GM18870 (cell line): ENCODE measurements around the gene DZIP1.

Source experiments
- ATAC-seq: cut with Tn5 transposase; IDR thresholded peaks from one replicate; pipeline ENCODE4 v1.9.1; 2021; ENCODE audit warnings: moderate library complexity; ENCODE audit not compliant: unreplicated experiment

DZIP1 gene

DNA sequence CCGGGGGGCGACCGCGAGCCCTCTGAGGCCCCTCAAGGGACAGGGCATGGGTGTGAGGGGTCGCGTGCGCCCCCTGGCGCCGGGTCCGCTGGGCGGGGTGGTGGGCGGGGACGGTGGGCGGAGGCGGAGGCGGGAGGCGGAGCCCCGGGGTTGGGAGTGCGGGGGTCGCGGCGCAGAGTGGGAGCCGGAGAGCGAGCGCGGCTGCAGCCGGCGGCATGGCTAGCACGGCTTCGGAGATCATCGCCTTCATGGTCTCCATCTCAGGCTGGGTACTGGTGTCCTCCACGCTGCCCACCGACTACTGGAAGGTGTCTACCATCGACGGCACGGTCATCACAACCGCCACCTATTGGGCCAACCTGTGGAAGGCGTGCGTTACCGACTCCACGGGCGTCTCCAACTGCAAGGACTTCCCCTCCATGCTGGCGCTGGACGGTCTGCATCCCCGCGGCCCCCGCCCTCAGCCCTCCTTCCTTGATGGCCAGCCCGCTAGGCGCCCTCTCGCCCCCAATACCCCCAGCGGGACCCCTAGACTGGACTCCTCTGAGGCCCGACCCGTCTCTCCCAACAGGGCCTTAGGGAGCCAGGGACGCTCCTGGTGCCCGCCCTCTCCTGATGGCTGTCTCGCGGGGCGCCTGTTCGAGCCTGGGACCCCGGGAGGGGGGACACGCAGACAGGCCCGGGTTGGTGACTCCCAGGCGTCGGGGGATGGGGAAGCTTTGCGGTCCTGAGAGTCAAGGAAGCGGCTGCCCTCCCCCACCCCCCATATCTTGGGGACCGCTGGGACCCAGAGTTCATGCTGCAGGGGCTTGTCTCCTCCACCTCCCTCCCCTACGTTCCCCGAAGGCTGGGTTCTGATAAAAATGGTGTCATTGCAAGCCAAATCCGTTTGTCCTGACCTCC, 91.7 kb downstream of the DZIP1 start, which contains the start of gene CLDN10:
CLDN10 (plus strand) TSS at position 182 of the 903 bp plus-strand sequence; CDS start at position 216, 34 bp downstream.
- ATAC-seq = no peak

DNA sequence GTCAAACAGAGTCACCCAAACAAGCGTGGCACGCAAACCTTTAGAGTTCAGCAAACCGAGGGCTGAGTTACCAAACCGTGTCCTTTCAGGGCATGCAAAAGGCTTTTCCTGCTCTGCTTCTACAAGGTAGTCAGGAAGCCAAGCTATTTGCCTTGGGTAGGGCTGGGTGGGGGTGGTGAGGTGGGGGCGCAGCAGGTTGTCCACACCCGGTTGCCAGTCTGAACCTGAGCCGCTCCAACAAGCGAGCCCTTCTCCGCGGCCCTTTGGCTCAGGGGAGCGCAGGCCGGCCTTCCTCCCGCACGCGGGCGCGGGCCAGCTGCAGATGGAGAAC, 92.3 kb downstream of the DZIP1 start:
- ATAC-seq = no peak

- no peak for ATAC-seq
Observed at GRCh38 chr13:95547531-95548167, 96.9 kb downstream of the DZIP1 start.

DNA sequence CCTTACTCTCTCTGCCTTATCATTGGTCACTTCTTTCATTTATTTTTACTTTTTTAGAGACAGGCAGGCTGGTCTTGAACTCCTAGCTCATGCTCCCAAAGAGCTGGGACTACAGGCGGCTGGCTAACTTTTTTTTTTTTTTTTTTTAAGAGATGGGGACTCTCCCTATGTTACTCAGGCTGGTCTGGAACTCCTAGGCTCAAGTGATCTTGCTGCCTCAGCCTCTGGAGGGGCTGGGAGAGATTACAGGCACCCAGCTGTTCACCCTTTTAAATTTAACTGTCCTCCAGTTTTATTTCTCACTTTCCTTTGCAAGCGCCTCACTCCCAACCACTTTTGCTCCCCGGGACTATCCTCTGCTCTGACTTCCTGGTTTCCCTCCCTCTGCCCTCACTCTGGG, 97.6 kb downstream of the DZIP1 start:
- no peak for ATAC-seq

DNA sequence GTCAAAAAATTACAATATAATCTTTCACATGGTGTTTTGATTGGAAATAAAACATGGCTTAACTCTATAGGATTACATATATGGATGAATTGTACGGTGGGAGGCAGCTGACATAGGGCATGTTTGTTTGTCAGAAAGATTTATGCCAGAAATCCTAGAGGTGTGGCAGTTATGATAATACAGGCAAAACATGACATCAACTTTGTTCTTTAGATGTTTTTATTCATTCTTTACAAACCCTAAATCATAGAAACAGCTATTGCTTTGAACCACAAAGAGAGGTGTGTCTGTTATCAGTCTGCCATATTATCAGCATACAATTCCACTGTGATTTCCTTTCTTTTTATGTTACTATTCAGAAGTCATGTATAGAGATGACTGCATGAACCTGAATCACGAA, 100.2 kb downstream of the DZIP1 start:
- ATAC-seq = no peak

GRCh38 chr13:95541911-95542474, 102.5 kb downstream of the DZIP1 start:
- ATAC-seq = no peak

DNA sequence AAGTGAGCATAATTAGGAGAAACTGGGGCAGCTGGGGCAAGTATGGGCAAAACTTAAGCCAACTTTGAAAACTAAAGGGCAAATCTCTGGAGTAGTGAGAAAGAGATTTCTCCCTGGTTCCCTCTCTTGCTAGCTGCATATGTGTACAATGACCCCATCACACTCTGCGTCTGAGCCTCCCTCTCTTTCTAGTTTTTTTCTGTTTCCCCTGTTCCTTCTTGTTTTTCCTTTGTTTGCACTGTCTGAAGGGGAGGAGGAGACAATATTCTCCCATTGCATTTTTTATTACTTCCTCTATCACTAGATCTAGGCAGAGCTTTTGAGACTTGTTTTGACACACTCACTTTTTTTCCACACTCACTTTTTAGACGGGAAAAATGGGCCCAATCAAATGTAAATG, 103.2 kb downstream of the DZIP1 start:
- ATAC-seq = no peak

GRCh38 chr13:95540888-95541287, 103.6 kb downstream of the DZIP1 start:
- no peak for ATAC-seq

- ATAC-seq = no peak
Observed at GRCh38 chr13:95536632-95537241, 107.8 kb downstream of the DZIP1 start.

- ATAC-seq = peak; percentile 65
Observed at GRCh38 chr13:95535243-95535642, 109.3 kb downstream of the DZIP1 start.

GRCh38 chr13:95533545-95534160, 110.9 kb downstream of the DZIP1 start:
- no peak for ATAC-seq

DNA sequence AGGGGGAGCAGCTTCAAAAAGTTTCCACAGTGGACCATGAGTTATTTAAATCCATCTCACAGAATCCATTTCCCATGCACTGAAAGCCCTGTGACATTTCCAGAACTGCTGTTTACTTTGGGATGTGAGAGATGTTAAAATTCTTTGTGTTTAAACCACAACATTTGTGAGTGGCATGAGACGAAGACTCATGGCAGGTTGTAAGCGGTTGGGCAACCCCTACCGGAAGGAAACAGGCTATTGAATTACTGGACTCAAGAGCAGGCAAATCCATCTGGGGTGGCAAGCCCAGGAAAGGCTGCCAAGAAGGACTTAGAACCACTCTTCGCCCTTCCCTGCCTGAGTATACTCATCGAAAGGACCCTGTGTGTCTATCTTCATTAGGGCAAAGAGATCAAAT, 114.3 kb downstream of the DZIP1 start:
- ATAC-seq = no peak
